Measurements from ENCODE around the gene TCF4. TPM values are rescaled to one million over a fixed set of nuclear protein-coding genes. Genes with fewer than 3 reads are reported as not detected.

TCF4 gene
- polyA plus RNA-seq, 1 of the 3 experiments (the other 2 are of a cell fraction), result 39.1 TPM

DNA sequence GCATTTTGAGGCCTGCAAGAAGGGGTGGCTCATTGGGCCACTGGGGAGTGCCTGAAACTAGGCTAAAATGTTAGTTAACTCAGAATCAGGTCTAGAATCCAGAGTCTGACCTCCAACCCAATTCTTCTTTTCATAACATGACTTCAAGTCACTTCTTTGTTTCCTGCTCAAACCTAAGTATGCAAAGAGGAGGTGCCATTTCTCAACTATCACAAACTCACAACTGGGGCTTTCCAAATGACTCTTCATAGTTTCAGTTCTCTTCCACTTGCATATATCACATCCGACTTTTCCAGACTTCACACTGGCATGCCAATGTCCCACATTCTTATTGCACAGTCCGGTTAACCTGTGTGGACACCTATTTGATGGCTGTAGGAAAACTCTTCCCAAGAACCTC lies 211.6 kb downstream of the TCF4 start:
- Histone ChIP-seq H3K4me1 (ENCODE audit: control insufficient read depth in 1 of 2, insufficient read depth in 2 of 2, low read depth in 1 of 2, low read length in 1 of 2) (no peaks in the 10 kb centered on the region), H3K9me3 (no peaks in the 10 kb centered on the region), H4K20me1 (ENCODE audit: insufficient read depth) (no peaks in the 10 kb centered on the region), H2AFZ (ENCODE audit: low read depth) (no peak overlapping the region), H3K27ac (ENCODE audit: low read depth in 2 of 2, low read length in 1 of 2) (no peak overlapping the region), H3K36me3 (replicated peaks in 1 of 2; ENCODE audit: control insufficient read depth in 1 of 2, insufficient read depth in 2 of 2, low read length in 1 of 2) (peaks cover 0 to 19% of the 10 kb centered on the region in 2 experiments), H3K9ac (no peak overlapping the region), H3K27me3 (ENCODE audit: insufficient read depth) (no peaks in the 10 kb centered on the region), H3K4me2 (no peak overlapping the region), H3F3A (replicated peaks; ENCODE audit: insufficient read depth) (peaks cover 3% of the 10 kb centered on the region), H3K4me3 (ENCODE audit: low read depth in 2 of 2, low read length in 1 of 2) (no peak overlapping the region), H3K9me2 (no peaks in the 10 kb centered on the region), H3K79me2 (ENCODE audit: insufficient read depth) (peaks cover 70% of the 10 kb centered on the region)
- POLR2A ChIA-PET, result no interaction called here
- TF ChIP-seq, protein P1, sequence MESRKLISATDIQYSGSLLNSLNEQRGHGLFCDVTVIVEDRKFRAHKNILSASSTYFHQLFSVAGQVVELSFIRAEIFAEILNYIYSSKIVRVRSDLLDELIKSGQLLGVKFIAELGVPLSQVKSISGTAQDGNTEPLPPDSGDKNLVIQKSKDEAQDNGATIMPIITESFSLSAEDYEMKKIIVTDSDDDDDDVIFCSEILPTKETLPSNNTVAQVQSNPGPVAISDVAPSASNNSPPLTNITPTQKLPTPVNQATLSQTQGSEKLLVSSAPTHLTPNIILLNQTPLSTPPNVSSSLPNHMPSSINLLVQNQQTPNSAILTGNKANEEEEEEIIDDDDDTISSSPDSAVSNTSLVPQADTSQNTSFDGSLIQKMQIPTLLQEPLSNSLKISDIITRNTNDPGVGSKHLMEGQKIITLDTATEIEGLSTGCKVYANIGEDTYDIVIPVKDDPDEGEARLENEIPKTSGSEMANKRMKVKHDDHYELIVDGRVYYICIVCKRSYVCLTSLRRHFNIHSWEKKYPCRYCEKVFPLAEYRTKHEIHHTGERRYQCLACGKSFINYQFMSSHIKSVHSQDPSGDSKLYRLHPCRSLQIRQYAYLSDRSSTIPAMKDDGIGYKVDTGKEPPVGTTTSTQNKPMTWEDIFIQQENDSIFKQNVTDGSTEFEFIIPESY (IDR thresholded peaks at IDR 0.05; ENCODE audit: borderline replicate concordance, low read depth), result no peak
- WGBS (ENCODE audit: low lambda C conversion rate), result 95% methylated on average over 2 of the region's 2 CpGs
- DNase-seq, result no peak
- CTCF ChIA-PET, result interaction anchor here (1.5 kb wide), 1 partner anchor 406 kb away, joined by 4 read pairs; no protein-coding TSS in a partner anchor

- Histone ChIP-seq H2AFZ (ENCODE audit: low read depth) (no peak overlapping the region), H3K4me1 (ENCODE audit: control insufficient read depth in 1 of 2, insufficient read depth in 2 of 2, low read depth in 1 of 2, low read length in 1 of 2) (no peaks in the 10 kb centered on the region; a peak in 1 of 4 replicates)
- CTCF ChIA-PET, result no interaction called here
These were observed 212.1 kb downstream of the TCF4 start for GRCh38 chr18:55375930-55376329.

GRCh38 chr18:55374741-55375140 lies 213.3 kb downstream of the TCF4 start:
- Histone ChIP-seq H3K79me2 (ENCODE audit: insufficient read depth) (peaks cover 67% of the 10 kb centered on the region), H3K4me1 (ENCODE audit: control insufficient read depth in 1 of 2, insufficient read depth in 2 of 2, low read depth in 1 of 2, low read length in 1 of 2) (no peaks in the 10 kb centered on the region; a peak in 1 of 4 replicates), H3K9me3 (no peaks in the 10 kb centered on the region), H3K9me2 (no peaks in the 10 kb centered on the region), H3K4me2 (no peak overlapping the region), H2AFZ (ENCODE audit: low read depth) (no peak overlapping the region), H3K27me3 (ENCODE audit: insufficient read depth) (no peaks in the 10 kb centered on the region), H3K36me3 (replicated peaks in 1 of 2; ENCODE audit: control insufficient read depth in 1 of 2, insufficient read depth in 2 of 2, low read length in 1 of 2) (peaks cover 0 to 17% of the 10 kb centered on the region in 2 experiments), H3K4me3 (ENCODE audit: low read depth in 2 of 2, low read length in 1 of 2) (no peak overlapping the region), H3K9ac (no peak overlapping the region), H3F3A (replicated peaks; ENCODE audit: insufficient read depth) (peaks cover 3% of the 10 kb centered on the region), H4K20me1 (ENCODE audit: insufficient read depth) (no peaks in the 10 kb centered on the region), H3K27ac (ENCODE audit: low read depth in 2 of 2, low read length in 1 of 2) (no peak overlapping the region)
- DNase-seq, result no peak
- WGBS (ENCODE audit: low lambda C conversion rate), result 94% methylated on average over 1 of the region's 1 CpG
- CTCF ChIA-PET, result interaction anchor here (0.6 kb wide), 1 partner anchor 407 kb away, joined by 3 read pairs; no protein-coding TSS in a partner anchor
- POLR2A ChIA-PET, result no interaction called here
- TF ChIP-seq TAF1 (IDR thresholded peaks at IDR 0.05; ENCODE audit: borderline replicate concordance, low read depth, low read length) (no peak), MEF2A (IDR thresholded peaks at IDR 0.05; ENCODE audit: borderline replicate concordance, low read depth) (no peak), JUND (IDR thresholded peaks at IDR 0.05) (no peak), MAX (IDR thresholded peaks at IDR 0.05; ENCODE audit: low read depth) (no peak), GATA2 (CRISPR knock-in tag; IDR thresholded peaks at IDR 0.05) (no peak), TEAD4 (IDR thresholded peaks at IDR 0.05; ENCODE audit: borderline replicate concordance, insufficient read depth) (no peak)
- TF ChIP-seq, protein P2, sequence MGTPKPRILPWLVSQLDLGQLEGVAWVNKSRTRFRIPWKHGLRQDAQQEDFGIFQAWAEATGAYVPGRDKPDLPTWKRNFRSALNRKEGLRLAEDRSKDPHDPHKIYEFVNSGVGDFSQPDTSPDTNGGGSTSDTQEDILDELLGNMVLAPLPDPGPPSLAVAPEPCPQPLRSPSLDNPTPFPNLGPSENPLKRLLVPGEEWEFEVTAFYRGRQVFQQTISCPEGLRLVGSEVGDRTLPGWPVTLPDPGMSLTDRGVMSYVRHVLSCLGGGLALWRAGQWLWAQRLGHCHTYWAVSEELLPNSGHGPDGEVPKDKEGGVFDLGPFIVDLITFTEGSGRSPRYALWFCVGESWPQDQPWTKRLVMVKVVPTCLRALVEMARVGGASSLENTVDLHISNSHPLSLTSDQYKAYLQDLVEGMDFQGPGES (IDR thresholded peaks at IDR 0.05; ENCODE audit: low read depth, low read length), result no peak
- TF ChIP-seq, protein P1 (IDR thresholded peaks at IDR 0.05; ENCODE audit: borderline replicate concordance, low read depth), result no peak

More at GRCh38 chr18:55375930-55376329, 212.1 kb downstream of the TCF4 start:
- Histone ChIP-seq H3K4me2 (no peak overlapping the region), H3K9me3 (no peaks in the 10 kb centered on the region), H3K9ac (no peak overlapping the region), H3K36me3 (replicated peaks in 1 of 2; ENCODE audit: control insufficient read depth in 1 of 2, insufficient read depth in 2 of 2, low read length in 1 of 2) (peaks cover 0 to 17% of the 10 kb centered on the region in 2 experiments), H3F3A (replicated peaks; ENCODE audit: insufficient read depth) (peaks cover 3% of the 10 kb centered on the region), H4K20me1 (ENCODE audit: insufficient read depth) (no peaks in the 10 kb centered on the region), H3K9me2 (no peaks in the 10 kb centered on the region), H3K27ac (ENCODE audit: low read depth in 2 of 2, low read length in 1 of 2) (no peak overlapping the region), H3K4me3 (ENCODE audit: low read depth in 2 of 2, low read length in 1 of 2) (no peak overlapping the region), H3K79me2 (ENCODE audit: insufficient read depth) (peaks cover 68% of the 10 kb centered on the region), H3K27me3 (ENCODE audit: insufficient read depth) (no peaks in the 10 kb centered on the region)
- DNase-seq, result no peak
- no peak for TF ChIP-seq EP300 (IDR thresholded peaks at IDR 0.05; ENCODE audit: borderline replicate concordance in 1 of 2, low read depth in 1 of 2, low read length in 1 of 2)
- TF ChIP-seq RXRA (IDR thresholded peaks at IDR 0.05; ENCODE audit: borderline replicate concordance, low read depth), result no peak
- TF ChIP-seq FOXM1 (IDR thresholded peaks at IDR 0.05; ENCODE audit: low read depth), result no peak
- TF ChIP-seq TEAD4 (IDR thresholded peaks at IDR 0.05; ENCODE audit: borderline replicate concordance, insufficient read depth), result no peak
- no peak for TF ChIP-seq PBX3 (IDR thresholded peaks at IDR 0.05)
- TF ChIP-seq MEF2A (IDR thresholded peaks at IDR 0.05; ENCODE audit: borderline replicate concordance, low read depth), result no peak
- POLR2A ChIA-PET, result no interaction called here
- 95% methylated on average over 5 of the region's 5 CpGs for WGBS (ENCODE audit: low lambda C conversion rate)
